Dendritic cell treated with granulocyte-macrophage colony-stimulating factor and Interleukin-4, amounts not matched to agents 40 ng/mL and 50 ng/mL, for 4 days (primary cell): ENCODE data around the gene GPSM3.
"Not testable (repeated sequence)": the region's sequence is repeated elsewhere in the genome, so short reads cannot be mapped to it uniquely, and the experiment has no call there.

Experiments
- H3K27ac Mint-ChIP-seq: one replicate; pipeline ENCODE4 v1.8.0; 2022; ENCODE audit warnings: mild to moderate bottlenecking, mixed read lengths
- H3K27me3 Mint-ChIP-seq: one replicate; pipeline ENCODE4 v1.8.0; 2022; ENCODE audit warnings: mild to moderate bottlenecking, mixed read lengths
- H3K36me3 Mint-ChIP-seq: one replicate; pipeline ENCODE4 v1.8.0; 2022; ENCODE audit warnings: low read depth, mixed read lengths
- H3K4me1 Mint-ChIP-seq: one replicate; pipeline ENCODE4 v1.8.0; 2022; ENCODE audit warnings: low read depth, mixed read lengths
- H3K4me3 Mint-ChIP-seq: one replicate; pipeline ENCODE4 v1.8.0; 2022; ENCODE audit warnings: mild to moderate bottlenecking, moderate library complexity, mixed read lengths
- H3K9me3 Mint-ChIP-seq: one replicate; pipeline ENCODE4 v1.8.0; 2022; ENCODE audit warnings: mixed read lengths
- intact Hi-C: fragments of 100-400 bp; cut with micrococcal nuclease; formaldehyde crosslinking; loops from one replicate; pipeline ENCODE4 v1.15.0; 2022

Gene GPSM3

DNA sequence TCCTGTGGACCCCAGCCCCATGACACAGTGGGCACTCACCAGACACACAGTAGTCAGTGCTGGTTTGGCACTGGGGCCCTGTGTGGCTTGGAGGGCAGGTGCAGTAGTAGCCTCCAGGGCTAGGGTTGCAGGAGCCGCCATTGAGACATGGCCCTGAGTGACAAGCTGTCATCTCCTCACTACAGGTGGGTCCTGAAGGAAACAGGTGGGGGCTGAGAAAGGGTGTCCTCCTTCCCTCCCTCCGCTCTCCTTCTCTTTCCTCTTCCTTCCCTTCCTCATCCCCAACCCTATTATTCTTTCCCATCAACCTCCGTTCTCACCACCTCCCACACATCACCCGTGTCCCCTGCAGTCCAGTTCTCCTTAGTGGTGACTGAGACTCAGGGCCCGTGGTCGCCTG lies 21.2 kb upstream of the GPSM3 start:
- Mint-ChIP-seq H3K4me3 (no peak overlapping the region), H3K4me1 (peaks cover 9% of the 10 kb centered on the region), H3K27me3 (peaks cover 2% of the 10 kb centered on the region), H3K9me3 (no peaks in the 10 kb centered on the region), H3K27ac (no peak overlapping the region), H3K36me3 (no peaks in the 10 kb centered on the region)
- intact Hi-C loops: no loop called here

DNA sequence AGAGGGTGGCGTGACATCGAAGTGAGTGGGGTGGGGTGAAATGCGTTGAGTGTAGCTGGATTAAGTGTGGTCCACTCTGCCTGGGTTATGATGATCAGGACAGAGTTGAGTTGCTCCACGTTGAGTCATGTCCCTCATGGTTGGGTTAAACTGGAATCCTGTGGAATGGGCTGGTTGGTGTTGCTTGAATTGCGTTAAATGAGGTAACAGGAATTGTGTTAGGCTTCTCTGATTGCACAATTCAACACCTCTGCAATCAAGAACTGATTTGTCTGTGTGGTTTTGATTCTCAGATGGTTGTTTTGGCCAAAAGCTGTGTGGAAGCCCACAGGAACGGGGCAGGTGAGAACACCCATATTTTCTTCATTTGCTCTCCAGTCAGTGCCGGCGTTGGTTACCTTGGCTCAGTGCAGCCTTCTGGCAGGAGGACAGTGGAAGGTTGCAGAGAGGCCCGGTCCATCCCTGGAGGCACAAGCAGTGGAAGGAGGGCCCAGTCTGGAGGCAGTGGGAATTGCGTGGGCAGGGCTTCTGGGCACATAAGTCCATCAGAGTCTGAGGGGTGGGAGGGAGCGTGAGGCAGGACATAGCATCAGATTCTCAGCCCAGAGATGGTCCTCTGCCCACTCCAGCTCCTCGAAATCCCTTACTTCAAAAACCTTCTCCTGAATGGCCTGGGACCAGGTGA lies 19.8 kb upstream of the GPSM3 start:
- no peaks in the 10 kb centered on the region for H3K9me3 Mint-ChIP-seq
- no peak overlapping the region for H3K4me3 Mint-ChIP-seq
- intact Hi-C loops: no loop called here
- peaks cover 9% of the 10 kb centered on the region for H3K4me1 Mint-ChIP-seq
- no peak overlapping the region for H3K27ac Mint-ChIP-seq
- no peaks in the 10 kb centered on the region for H3K36me3 Mint-ChIP-seq
- H3K27me3 Mint-ChIP-seq: peaks cover 5% of the 10 kb centered on the region

DNA sequence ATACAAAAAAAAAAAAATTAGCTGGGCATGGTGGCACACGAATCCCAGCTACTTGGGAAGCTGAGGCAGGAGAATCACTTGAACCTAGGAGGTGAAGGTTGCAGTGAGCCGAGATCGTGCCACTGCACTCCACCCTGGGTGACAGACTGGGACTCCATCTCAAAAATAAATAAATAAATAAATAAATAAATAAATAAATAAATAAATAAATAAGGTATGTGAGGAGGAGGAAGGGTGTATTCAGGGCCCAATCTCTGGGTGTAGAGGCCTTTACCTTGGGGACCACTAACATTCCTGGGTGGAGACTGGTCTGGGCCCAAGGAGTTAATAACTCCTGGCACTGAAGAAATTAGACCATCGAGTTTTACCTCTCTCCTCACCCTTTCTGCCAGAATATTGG lies 19.0 kb upstream of the GPSM3 start:
- H3K27ac Mint-ChIP-seq, intact Hi-C loops: not testable (repeated sequence)

DNA sequence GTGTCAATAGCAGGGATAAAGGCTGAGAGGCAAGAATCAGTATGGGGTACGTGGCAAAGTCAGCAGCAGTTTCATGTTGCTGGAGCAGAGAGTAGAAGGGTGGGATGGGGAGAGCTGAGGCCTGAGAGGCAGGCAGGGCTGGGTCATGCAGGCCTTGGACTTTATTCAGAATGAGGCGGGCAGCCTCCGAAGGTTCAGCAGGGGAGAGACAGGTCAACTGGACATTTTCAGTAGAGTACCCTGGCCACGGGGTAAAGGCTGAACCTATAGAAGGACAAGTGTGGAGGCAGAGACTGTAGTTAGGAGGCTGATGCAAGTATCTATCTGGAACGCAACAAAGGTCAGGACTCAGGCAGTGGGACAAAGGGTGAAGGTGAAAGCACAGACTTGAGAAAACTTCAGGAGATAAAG lies 17.8 kb upstream of the GPSM3 start:
- peaks cover 9% of the 10 kb centered on the region for H3K4me1 Mint-ChIP-seq
- no peaks in the 10 kb centered on the region for H3K36me3 Mint-ChIP-seq
- no peaks in the 10 kb centered on the region for H3K9me3 Mint-ChIP-seq
- intact Hi-C loops: no loop called here
- H3K27me3 Mint-ChIP-seq: peaks cover 9% of the 10 kb centered on the region
- H3K4me3 Mint-ChIP-seq: no peak overlapping the region
- no peak overlapping the region for H3K27ac Mint-ChIP-seq

More for the DNA sequence above, 19.0 kb upstream of the GPSM3 start:
- not testable (repeated sequence) for H3K4me3 Mint-ChIP-seq, H3K27me3 Mint-ChIP-seq, H3K4me1 Mint-ChIP-seq, H3K36me3 Mint-ChIP-seq, H3K9me3 Mint-ChIP-seq

DNA sequence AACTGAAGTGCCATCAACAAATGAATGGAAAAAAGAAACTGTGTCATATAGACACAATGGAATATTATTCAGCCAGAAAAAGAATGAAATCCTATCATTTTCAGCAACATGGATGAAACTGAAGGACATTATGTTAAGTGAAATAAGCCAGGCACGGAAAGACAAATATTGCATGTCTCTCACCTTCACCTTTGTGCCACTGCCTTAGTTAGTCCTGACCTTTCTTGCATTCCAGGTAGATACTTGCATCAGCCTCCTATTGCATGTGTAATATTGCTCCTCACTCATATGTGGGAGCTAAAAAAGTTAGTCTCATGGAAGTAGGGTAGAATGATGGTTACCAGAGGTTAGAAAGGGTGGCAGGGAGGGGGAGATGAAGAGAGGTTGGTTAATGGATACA lies 16.6 kb upstream of the GPSM3 start:
- H3K9me3 Mint-ChIP-seq: no peaks in the 10 kb centered on the region
- H3K4me3 Mint-ChIP-seq: no peak overlapping the region
- H3K27me3 Mint-ChIP-seq: peaks cover 16% of the 10 kb centered on the region
- no peak overlapping the region for H3K27ac Mint-ChIP-seq
- H3K4me1 Mint-ChIP-seq: peaks cover 10% of the 10 kb centered on the region
- no peaks in the 10 kb centered on the region for H3K36me3 Mint-ChIP-seq
- intact Hi-C loops: no loop called here

DNA sequence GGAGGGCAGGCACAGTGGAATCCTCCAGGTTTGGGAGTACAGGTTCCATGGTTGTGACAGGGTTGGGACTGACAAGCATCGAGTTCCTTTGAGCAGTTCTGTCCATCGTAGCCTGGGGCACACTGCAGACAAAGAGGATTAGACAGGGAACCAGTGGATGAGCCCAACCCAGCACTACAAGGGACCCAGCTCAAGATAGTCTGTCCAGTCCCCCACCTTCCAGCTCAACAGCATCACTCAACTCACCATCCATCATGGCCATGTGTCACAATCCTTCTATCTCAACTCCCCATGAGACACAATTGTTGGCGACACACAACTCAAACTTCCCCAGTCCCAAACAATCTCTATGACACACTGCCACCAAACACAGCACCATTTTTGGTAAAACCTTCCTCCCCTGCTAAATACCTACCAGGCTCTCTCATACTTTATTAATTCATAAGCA lies 11.8 kb upstream of the GPSM3 start:
- H3K4me3 Mint-ChIP-seq: no peak overlapping the region
- H3K27ac Mint-ChIP-seq: no peak overlapping the region
- H3K9me3 Mint-ChIP-seq: no peaks in the 10 kb centered on the region
- intact Hi-C loops: no loop called here
- H3K27me3 Mint-ChIP-seq: peaks cover 37% of the 10 kb centered on the region
- no peaks in the 10 kb centered on the region for H3K36me3 Mint-ChIP-seq
- peaks cover 5% of the 10 kb centered on the region for H3K4me1 Mint-ChIP-seq

DNA sequence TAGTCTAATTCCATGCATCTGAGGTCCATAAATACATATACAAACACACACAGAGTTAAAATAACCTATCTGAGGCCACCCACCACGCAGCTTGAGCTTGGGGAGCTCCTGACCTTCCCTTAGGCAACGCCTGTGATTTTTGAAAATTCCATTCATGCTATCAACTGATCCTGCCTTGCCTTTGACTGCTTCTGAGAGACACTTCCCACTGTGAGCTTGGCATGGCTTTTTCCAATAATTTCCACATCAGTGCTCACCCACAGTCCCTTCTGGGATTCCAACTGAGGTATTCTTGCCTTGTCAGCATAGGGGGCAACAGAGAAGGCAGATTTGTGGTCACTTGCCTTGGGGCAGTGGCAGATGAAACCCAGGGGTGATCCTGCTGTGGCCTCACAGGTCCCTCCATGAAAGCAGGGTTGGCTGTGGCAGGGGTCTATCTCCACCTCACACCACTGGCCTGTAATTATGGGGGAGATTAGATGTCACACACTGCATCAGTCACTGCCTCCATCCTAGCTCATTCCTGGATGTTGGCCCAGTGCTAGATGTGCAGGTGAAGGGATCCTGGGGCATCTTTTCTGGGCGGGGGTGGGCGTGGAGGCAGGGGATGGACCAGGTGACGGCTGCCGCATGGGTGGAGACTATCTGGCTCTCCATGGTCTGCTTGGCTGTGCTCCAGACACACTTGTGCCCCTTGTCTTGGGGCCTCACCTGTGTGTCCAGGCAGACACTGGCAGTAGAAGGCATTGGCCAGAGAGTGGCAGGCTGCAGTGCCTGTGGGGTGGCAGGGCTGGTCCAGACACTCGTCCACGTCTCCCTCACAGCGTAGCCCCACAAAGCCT lies 11.2 kb upstream of the GPSM3 start:
- intact Hi-C loops: no loop called here
- Mint-ChIP-seq H3K36me3 (no peaks in the 10 kb centered on the region), H3K4me3 (no peak overlapping the region), H3K9me3 (no peaks in the 10 kb centered on the region), H3K27ac (no peak overlapping the region), H3K4me1 (peaks cover 5% of the 10 kb centered on the region), H3K27me3 (peaks cover 37% of the 10 kb centered on the region)

DNA sequence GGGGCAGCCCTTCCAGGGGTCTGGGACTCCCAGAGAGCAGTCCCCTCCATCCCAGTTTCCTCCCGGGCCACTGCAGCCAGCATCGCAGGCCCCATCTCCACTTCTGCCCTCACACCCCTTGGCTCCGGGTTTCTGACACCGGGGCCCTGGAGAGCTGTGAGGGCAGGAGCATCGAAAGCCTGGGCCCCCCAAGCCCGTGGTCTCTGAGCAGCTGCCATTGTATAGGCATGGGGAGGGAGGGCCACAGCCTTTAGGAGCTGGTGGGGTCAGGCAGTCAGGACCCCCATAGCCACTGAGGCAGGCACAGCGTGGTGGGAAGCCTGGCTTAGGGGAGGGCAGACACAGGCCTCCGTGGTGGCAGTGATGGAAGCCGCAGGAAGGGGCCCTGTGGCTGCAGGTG lies 9.7 kb upstream of the GPSM3 start:
- Mint-ChIP-seq H3K27ac (no peak overlapping the region), H3K4me1 (peaks cover 9% of the 10 kb centered on the region), H3K27me3 (peaks cover 33% of the 10 kb centered on the region), H3K9me3 (no peaks in the 10 kb centered on the region), H3K36me3 (peaks cover 1% of the 10 kb centered on the region), H3K4me3 (no peak overlapping the region)
- intact Hi-C loops: no loop called here

DNA sequence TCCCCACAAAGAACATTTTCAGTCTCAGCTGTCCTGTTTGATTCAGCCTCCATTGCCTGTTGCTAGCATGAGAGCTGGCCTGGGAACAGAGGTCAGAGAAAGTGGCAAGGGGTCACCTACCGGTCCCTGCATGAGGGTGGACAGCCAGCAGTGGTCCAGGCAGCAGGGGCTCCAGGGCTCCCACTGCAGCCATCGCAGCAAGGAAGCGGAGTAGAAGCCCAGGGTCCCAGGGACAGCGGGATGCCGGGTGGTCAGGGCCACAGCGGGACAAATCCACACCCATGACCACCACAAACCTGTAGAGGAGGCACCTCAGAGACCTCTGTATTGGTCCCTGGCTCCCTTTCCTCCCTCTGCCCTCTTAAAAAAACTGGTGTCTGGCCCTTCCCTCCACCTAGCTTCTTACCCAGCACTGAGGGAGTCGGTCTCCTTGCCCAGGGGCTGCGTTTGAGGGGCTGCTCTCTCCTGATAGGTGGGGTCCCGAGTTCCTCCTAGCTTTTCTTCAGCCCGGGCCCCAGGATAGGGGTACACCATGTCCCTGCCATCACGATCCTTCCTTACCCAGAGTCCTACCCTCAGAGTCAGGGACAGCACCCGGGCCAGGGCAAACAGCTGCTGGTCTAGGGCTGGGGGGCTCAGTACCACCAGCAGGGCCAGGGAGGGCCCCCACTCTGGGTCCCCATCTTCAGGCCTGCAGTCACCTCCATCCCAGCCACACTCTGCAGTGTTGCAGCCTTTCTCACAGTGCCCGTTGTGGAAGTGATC lies 8.4 kb upstream of the GPSM3 start:
- Mint-ChIP-seq H3K4me1 (peaks cover 21% of the 10 kb centered on the region), H3K4me3 (no peak overlapping the region), H3K27me3 (peaks cover 30% of the 10 kb centered on the region), H3K9me3 (no peaks in the 10 kb centered on the region), H3K27ac (peak overlapping the region; percentile 4), H3K36me3 (peaks cover 13% of the 10 kb centered on the region)
- intact Hi-C loops: no loop called here

DNA sequence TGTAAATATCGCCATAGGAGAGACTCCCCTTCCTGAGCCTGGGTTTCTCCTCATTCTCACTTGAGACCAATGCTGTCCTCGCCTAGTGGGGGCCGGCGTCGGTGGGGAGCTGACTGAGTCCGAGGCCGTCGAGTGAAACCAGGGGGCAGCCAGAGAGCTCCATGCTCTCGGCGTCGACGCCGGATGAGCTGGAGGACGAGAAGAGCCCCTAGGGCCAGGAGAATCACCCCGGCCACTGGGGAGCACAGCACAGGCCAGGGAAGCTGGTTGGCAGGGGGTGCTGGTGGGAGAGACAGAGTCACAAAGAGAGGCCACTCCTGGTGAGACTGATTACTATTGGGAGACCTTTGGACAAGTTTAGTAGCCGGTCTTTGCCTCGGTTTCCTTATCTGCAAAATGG lies 6.4 kb upstream of the GPSM3 start:
- H3K27ac Mint-ChIP-seq: peak overlapping the region; percentile 99
- H3K9me3 Mint-ChIP-seq: no peaks in the 10 kb centered on the region
- intact Hi-C loops: no loop called here
- H3K36me3 Mint-ChIP-seq: peaks cover 13% of the 10 kb centered on the region
- no peak overlapping the region for H3K4me3 Mint-ChIP-seq
- peaks cover 33% of the 10 kb centered on the region for H3K4me1 Mint-ChIP-seq
- peaks cover 20% of the 10 kb centered on the region for H3K27me3 Mint-ChIP-seq

DNA sequence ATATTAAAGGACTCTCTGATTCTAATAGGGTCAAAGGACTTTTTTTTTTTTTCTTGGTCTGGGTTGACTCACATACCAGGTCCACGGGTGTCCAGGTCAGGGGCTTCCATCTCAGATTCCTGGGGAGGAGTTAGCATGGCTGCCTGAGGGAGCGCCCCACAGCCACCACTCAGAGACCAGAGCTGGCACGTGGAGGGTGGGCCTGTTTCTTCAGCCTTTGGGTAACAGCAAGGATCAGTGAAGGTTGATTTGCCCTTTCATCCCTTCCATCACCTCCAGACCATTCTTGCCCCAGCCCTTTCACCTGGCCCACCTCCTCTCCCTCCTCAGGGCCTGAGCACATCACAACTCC lies 5.9 kb upstream of the GPSM3 start:
- Mint-ChIP-seq H3K4me3 (no peak overlapping the region), H3K36me3 (peaks cover 13% of the 10 kb centered on the region), H3K27me3 (peaks cover 14% of the 10 kb centered on the region), H3K4me1 (peaks cover 38% of the 10 kb centered on the region), H3K9me3 (no peaks in the 10 kb centered on the region), H3K27ac (peak overlapping the region; percentile 99)
- intact Hi-C loops: no loop called here

DNA sequence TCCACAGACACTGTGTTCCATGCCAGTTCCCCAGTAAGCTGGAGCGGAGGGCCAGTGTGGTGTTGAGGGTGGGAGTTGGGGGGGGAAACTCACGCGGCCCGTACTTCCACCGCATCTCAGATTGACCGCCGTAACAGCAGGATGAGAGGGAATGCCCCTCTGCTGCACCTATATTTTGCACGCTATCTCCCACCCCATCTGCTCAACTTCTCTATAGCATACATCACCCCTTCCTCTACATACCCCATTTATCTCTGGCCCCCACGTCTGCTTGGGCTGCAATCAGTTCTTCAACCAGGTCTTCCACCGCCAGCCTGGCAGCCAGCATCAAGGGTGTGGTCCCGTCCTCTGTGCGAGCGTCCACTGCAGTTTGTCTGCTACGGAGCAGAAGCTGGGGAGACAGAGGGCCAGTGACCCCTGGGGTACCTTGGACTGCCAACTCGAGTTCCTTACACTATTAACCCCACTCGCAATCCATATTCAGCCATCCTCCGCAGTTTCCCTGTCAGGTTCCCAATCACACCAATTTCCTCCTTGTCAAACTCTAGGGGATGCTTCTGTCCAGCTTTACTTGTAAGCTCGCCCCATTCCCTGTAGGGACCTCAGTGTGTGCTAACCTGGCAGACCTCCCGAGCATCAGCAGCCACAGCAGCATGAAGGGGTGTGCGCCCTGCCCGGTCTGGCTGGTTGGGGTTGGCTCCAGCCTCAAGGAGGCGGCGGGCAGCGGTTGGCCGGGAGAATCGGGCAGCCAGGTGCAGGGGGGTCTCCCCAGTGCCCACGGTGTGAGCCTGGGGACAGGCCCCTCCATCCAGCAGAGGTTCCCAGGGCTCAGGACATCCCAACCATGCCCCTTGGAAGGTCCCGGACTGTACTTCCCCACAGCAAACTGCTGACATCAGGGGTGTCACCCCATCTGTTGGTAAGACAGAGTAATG lies 4.5 kb upstream of the GPSM3 start:
- peak overlapping the region; percentile 99 for H3K27ac Mint-ChIP-seq
- peaks cover 52% of the 10 kb centered on the region for H3K4me1 Mint-ChIP-seq
- intact Hi-C loops: no loop called here
- H3K36me3 Mint-ChIP-seq: peaks cover 21% of the 10 kb centered on the region
- peaks cover 13% of the 10 kb centered on the region for H3K27me3 Mint-ChIP-seq
- H3K4me3 Mint-ChIP-seq: peak overlapping the region; percentile 94
- no peaks in the 10 kb centered on the region for H3K9me3 Mint-ChIP-seq

DNA sequence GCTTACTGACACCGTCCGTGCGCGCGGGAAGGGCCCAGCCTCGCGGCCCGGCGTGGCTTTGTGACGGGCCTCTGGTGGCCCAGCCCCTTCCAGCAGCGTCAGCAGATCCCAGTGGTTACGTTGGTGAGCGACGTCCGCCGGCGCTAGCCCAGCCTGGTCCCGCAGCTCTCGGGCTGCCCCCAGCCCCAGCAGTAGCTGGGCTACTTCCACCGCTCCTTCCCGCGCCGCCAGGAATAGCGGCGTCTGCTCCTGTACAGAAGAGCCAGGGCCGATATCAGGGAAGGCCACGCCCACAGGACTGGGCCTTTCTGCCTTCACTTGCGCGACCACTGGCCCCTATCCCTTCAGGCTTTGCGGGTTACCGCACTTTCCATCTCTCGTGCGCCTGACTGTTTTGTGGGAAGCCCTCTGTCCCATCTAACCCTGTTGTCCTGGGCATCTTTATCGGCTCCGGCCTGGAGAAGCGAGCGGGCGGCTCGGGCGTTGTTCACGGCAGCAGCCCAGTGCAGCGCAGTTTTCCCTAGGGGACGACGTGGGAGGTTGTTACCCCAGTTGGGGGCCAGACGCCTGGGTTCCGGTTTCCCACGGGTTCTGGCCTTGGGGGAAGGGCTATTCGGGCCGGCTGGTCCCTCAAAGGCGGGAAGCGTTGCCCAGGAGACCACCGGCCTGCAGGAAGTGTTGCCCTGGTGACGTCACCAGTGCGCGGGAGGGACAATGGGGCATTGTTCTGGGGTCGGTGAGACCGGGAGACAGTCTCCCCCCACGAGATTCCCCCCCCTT lies 3.6 kb upstream of the GPSM3 start:
- Mint-ChIP-seq H3K27me3 (peaks cover 9% of the 10 kb centered on the region), H3K36me3 (peaks cover 29% of the 10 kb centered on the region), H3K4me1 (peaks cover 61% of the 10 kb centered on the region), H3K4me3 (peak overlapping the region; percentile 94), H3K9me3 (no peaks in the 10 kb centered on the region), H3K27ac (peak overlapping the region; percentile 99)
- intact Hi-C loops: loop anchor here (1.0 to 2.0 kb wide), 2 partner anchors 18 to 77 kb away; partner anchors contain the start of gene RNF5
